HCT116 (cell line): ENCODE data around the gene KDM3B. TPM values are rescaled to one million over a fixed set of nuclear protein-coding genes. Genes with fewer than 3 reads are reported as not detected.

Source experiments
- ATAC-seq: fragments of 200-7000 bp; cut with Tn5 transposase; 2 replicates; pipeline ENCODE4 v1.9.1; 2020; ENCODE audit warnings: mild to moderate bottlenecking, moderate library complexity
- BruUV-seq: library from RNA; stranded (reverse); fragments of 400-500 nt; replicated peaks from 2 replicates; lab custom pipeline; 2021; lab: Mats Ljungman, UMichigan
- CTCF ChIA-PET: fragments of 300-600 bp; sonication (Branson Sonifier 250); formaldehyde crosslinking; loops from one replicate; lab custom pipeline; 2021; ENCODE audit warnings: antibody characterized with exemption; lab: Charles Lee
- POLR2A ChIA-PET: fragments of 300-600, 350-600 bp; sonication (Branson Sonifier 250); formaldehyde crosslinking; loops from one replicate; lab custom pipeline; 2021; ENCODE audit warnings: antibody characterized with exemption; lab: Charles Lee
- RAD21 ChIA-PET, 2 experiments: fragments of 300-600 bp; sonication (Branson Sonifier 250); formaldehyde crosslinking; loops; one replicate each; lab custom pipeline; 2023; ENCODE audit warnings: low total read pairs in 2 of 2; ENCODE audit not compliant: uncharacterized antibody in 2 of 2, unreplicated experiment in 2 of 2, low non-redundant PET in 1 of 2; lab: Charles Lee
- DNase-seq: peaks from one replicate; pipeline ENCODE4 v3.0.0-alpha.2; 2010; ENCODE audit warnings: low read depth, low spot score
- H2AFZ ChIP-seq: fragments of 200-600 bp; shearing (Covaris generic), sonication (generic); 2 replicates; pipeline ENCODE4 v1.6.1; 2017; ENCODE audit warnings: low read depth, mixed run types, mixed read lengths, antibody characterized with exemption, low read length; ENCODE audit not compliant: poor library complexity, severe bottlenecking
- H3K27ac ChIP-seq: 2 replicates; pipeline ENCODE4 v1.5.1; 2012; ENCODE audit warnings: low read depth, low read length
- H3K27me3 ChIP-seq: fragments of 200-600 bp; sonication (generic); 2 replicates; pipeline ENCODE4 v1.6.1; 2016; ENCODE audit warnings: mixed run types, low read length, mixed read lengths; ENCODE audit not compliant: insufficient read depth
- H3K36me3 ChIP-seq, 2 experiments: fragments of 200-500 bp in 1 of 2; fragments of 200-600 bp in 1 of 2; sonication (Bioruptor generic) in 1 of 2; sonication (generic) in 1 of 2; 2 replicates each; pipeline versions ENCODE4 v1.5.1 to v1.6.1; 2014 to 2016; ENCODE audit warnings: low read length in 2 of 2, inconsistent platforms in 1 of 2, mixed read lengths in 1 of 2, mixed run types in 1 of 2; ENCODE audit not compliant: insufficient read depth in 2 of 2, control insufficient read depth in 1 of 2
- H3K4me1 ChIP-seq, 2 experiments: fragments of 200-600 bp in 1 of 2; sonication (generic) in 1 of 2; 2 replicates each; pipeline versions ENCODE4 v1.5.1 to v1.6.1; 2012 to 2017; ENCODE audit warnings: low read length in 2 of 2, inconsistent platforms in 1 of 2, mild to moderate bottlenecking in 1 of 2, mixed read lengths in 1 of 2, mixed run types in 1 of 2, moderate library complexity in 1 of 2; ENCODE audit not compliant: insufficient read depth in 2 of 2, control insufficient read depth in 1 of 2
- H3K4me2 ChIP-seq: fragments of 200-600 bp; sonication (generic); 2 replicates; pipeline ENCODE4 v1.6.1; 2017; ENCODE audit warnings: mixed run types, low read length, mixed read lengths
- H3K4me3 ChIP-seq, 2 experiments: fragments of 200-600 bp in 1 of 2; sonication (generic) in 1 of 2; replicated peaks in 1 of 2; 2 replicates each; pipeline ENCODE4 v1.5.1; 2011 to 2016; ENCODE audit warnings: low read length in 2 of 2, control low read depth in 1 of 2, low read depth in 1 of 2, mild to moderate bottlenecking in 1 of 2, mixed read lengths in 1 of 2, mixed run types in 1 of 2
- H3K79me2 ChIP-seq: fragments of 200-600 bp; sonication (generic); 2 replicates; pipeline ENCODE4 v1.6.1; 2017; ENCODE audit warnings: mild to moderate bottlenecking, mixed run types, low read length, moderate library complexity, mixed read lengths; ENCODE audit not compliant: insufficient read depth
- H3K9ac ChIP-seq: fragments of 200-600 bp; sonication (generic); 2 replicates; pipeline ENCODE4 v1.6.1; 2016; ENCODE audit warnings: low read length, mixed read lengths
- H3K9me2 ChIP-seq: fragments of 200-600 bp; sonication (generic), shearing (Covaris generic); 2 replicates; pipeline ENCODE4 v1.6.1; 2017; ENCODE audit warnings: mixed run types, mild to moderate bottlenecking, moderate library complexity; ENCODE audit not compliant: insufficient read depth
- H3K9me3 ChIP-seq, 2 experiments: fragments of 200-500 bp in 1 of 2; fragments of 200-600 bp in 1 of 2; sonication (Bioruptor generic) in 1 of 2; sonication (generic) in 1 of 2; 2 replicates each; pipeline ENCODE4 v1.6.1; 2014 to 2017; ENCODE audit warnings: low read length in 2 of 2, mixed read lengths in 2 of 2, inconsistent platforms in 1 of 2, low read depth in 1 of 2, mild to moderate bottlenecking in 1 of 2, mixed run types in 1 of 2, moderate library complexity in 1 of 2; ENCODE audit not compliant: control insufficient read depth in 1 of 2, insufficient read depth in 1 of 2
- H4K20me1 ChIP-seq: fragments of 200-600 bp; sonication (generic), shearing (Covaris generic); 2 replicates; pipeline ENCODE4 v1.6.1; 2017; ENCODE audit warnings: mixed run types, mild to moderate bottlenecking, moderate library complexity; ENCODE audit not compliant: insufficient read depth
- ATF3 ChIP-seq: IDR thresholded peaks from 2 replicates; pipeline ENCODE4 v1.6.1; 2012
- CTCF ChIP-seq, 3 experiments: fragments of 200-600 bp in 1 of 3; sonication (generic) in 1 of 3; IDR thresholded peaks in 2 of 3; conservative IDR thresholded peaks in 1 of 3; 2 replicates each; pipeline ENCODE4 v1.5.1; 2012 to 2017; ENCODE audit warnings: low read depth in 2 of 3, low read length in 2 of 3, antibody characterized with exemption in 1 of 3, borderline replicate concordance in 1 of 3, control low read depth in 1 of 3, mild to moderate bottlenecking in 1 of 3, mixed read lengths in 1 of 3, mixed run types in 1 of 3, moderate library complexity in 1 of 3; ENCODE audit not compliant: insufficient read depth in 1 of 3
- EZH2 ChIP-seq: fragments of 200-600 bp; sonication (generic); IDR thresholded peaks from 2 replicates; pipeline ENCODE4 v1.6.1; 2017; ENCODE audit warnings: antibody characterized with exemption, mixed run types
- JUND ChIP-seq: IDR thresholded peaks from 2 replicates; pipeline ENCODE4 v1.6.1; 2012
- POLR2AphosphoS5 ChIP-seq: IDR thresholded peaks from 2 replicates; pipeline ENCODE4 v1.6.1; 2011; ENCODE audit warnings: mild to moderate bottlenecking, low read depth, low read length, moderate library complexity
- RAD21 ChIP-seq: IDR thresholded peaks from 2 replicates; pipeline ENCODE4 v1.6.1; 2012; ENCODE audit warnings: low read depth, mild to moderate bottlenecking
- SP1 ChIP-seq: IDR thresholded peaks from 2 replicates; pipeline ENCODE4 v1.6.1; 2012; ENCODE audit warnings: low read depth
- SRF ChIP-seq: IDR thresholded peaks from 2 replicates; pipeline ENCODE4 v1.6.1; 2012; ENCODE audit warnings: low read depth
- ZFX ChIP-seq: fragments of 450-650 bp; IDR thresholded peaks from 2 replicates; pipeline ENCODE4 v1.6.1; 2017
- ZNF274 ChIP-seq: fragments of 200-500 bp; sonication (Bioruptor generic); IDR thresholded peaks from 2 replicates; pipeline ENCODE4 v1.6.1; 2014; ENCODE audit warnings: mild to moderate bottlenecking, low read depth, low read length, inconsistent platforms
- intact Hi-C: fragments of 100-400 bp; cut with micrococcal nuclease; formaldehyde crosslinking; loops from 2 replicates; pipeline ENCODE4 v1.10.0; 2022
- total RNA-seq: library from RNA; stranded (reverse); gene quantifications from one replicate; pipeline ENCODE4 v1.2.1, GENCODE V29; 2021; ENCODE audit not compliant: unreplicated experiment
- TF ChIP-seq, protein P1 (sequence below): IDR thresholded peaks from 2 replicates; pipeline ENCODE4 v1.6.1; 2012; ENCODE audit warnings: low read depth

KDM3B gene
- total RNA-seq, 1 experiment from 2014 or later = 65.1 TPM

DNA sequence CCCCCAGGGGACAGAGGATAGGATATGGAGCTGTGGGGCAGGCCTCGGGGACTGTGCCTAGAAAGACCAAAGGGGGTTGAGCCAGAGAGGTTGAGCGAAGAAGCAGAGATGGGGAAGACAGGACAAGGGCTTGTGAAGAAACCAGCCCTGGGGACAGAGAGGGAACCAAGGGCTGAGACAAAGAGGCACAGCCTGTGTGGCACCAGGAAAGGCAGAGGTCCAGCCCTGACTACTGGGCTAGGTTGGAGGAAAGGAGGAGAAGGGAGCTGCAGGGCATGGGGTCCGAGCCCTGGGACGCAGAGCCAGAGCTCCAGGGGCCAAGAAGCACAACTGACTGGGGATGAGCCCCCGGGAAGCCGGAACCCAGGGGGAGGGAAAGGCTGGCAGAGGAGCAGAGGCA lies 95.6 kb downstream of the KDM3B start:
- Histone ChIP-seq H3K36me3 (no peaks in the 10 kb centered on the region), H3K27me3 (no peaks in the 10 kb centered on the region), H2AFZ (no peak overlapping the region), H3K9ac (no peak overlapping the region), H3K9me3 (no peaks in the 10 kb centered on the region), H3K4me2 (no peak overlapping the region), H3K4me1 (peaks cover 10 to 17% of the 10 kb centered on the region in 2 experiments), H3K9me2 (no peaks in the 10 kb centered on the region), H3K27ac (no peak overlapping the region), H4K20me1 (no peaks in the 10 kb centered on the region), H3K79me2 (no peaks in the 10 kb centered on the region), H3K4me3 (no peak overlapping the region)
- RAD21 ChIA-PET = no interaction called here
- ATAC-seq (no peak), DNase-seq (no peak)
- BruUV-seq = no TSS peak
- CTCF ChIA-PET = interaction anchor here (3.2 to 4.4 kb wide), 2 partner anchors 17 to 55 kb away, joined by 11 to 51 read pairs; partner anchors contain the start of gene EGR1
- intact Hi-C loops = no loop called here
- POLR2A ChIA-PET = no interaction called here
- no peak for TF ChIP-seq POLR2AphosphoS5
- no peak for TF ChIP-seq ZFX

GRCh38 chr5:138448481-138449398 lies 96.3 kb downstream of the KDM3B start:
- no TSS peak for BruUV-seq
- DNase-seq (no peak), ATAC-seq (no peak)
- H3K36me3 ChIP-seq = no peaks in the 10 kb centered on the region
- H3K4me2 ChIP-seq = 0 out of 2 replicates have a peak overlapping the region, but pooled peaks have one; percentile 72
- peaks cover 10 to 17% of the 10 kb centered on the region in 2 experiments for H3K4me1 ChIP-seq
- no peaks in the 10 kb centered on the region for H4K20me1 ChIP-seq
- TF ChIP-seq ZFX = no peak
- TF ChIP-seq EZH2 = no peak
- TF ChIP-seq, protein P1, sequence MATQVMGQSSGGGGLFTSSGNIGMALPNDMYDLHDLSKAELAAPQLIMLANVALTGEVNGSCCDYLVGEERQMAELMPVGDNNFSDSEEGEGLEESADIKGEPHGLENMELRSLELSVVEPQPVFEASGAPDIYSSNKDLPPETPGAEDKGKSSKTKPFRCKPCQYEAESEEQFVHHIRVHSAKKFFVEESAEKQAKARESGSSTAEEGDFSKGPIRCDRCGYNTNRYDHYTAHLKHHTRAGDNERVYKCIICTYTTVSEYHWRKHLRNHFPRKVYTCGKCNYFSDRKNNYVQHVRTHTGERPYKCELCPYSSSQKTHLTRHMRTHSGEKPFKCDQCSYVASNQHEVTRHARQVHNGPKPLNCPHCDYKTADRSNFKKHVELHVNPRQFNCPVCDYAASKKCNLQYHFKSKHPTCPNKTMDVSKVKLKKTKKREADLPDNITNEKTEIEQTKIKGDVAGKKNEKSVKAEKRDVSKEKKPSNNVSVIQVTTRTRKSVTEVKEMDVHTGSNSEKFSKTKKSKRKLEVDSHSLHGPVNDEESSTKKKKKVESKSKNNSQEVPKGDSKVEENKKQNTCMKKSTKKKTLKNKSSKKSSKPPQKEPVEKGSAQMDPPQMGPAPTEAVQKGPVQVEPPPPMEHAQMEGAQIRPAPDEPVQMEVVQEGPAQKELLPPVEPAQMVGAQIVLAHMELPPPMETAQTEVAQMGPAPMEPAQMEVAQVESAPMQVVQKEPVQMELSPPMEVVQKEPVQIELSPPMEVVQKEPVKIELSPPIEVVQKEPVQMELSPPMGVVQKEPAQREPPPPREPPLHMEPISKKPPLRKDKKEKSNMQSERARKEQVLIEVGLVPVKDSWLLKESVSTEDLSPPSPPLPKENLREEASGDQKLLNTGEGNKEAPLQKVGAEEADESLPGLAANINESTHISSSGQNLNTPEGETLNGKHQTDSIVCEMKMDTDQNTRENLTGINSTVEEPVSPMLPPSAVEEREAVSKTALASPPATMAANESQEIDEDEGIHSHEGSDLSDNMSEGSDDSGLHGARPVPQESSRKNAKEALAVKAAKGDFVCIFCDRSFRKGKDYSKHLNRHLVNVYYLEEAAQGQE = no peak
- TF ChIP-seq ATF3 = no peak
- TF ChIP-seq RAD21 = no peak
- TF ChIP-seq POLR2AphosphoS5 = no peak
- TF ChIP-seq SRF = no peak
- no peak for TF ChIP-seq ZNF274
- TF ChIP-seq SP1 = no peak
- TF ChIP-seq JUND = no peak
- no peak for TF ChIP-seq CTCF (IDR thresholded peaks at IDR 0.05 in 2 of 3, conservative IDR thresholded peaks at IDR 0.05 in 1 of 3; ENCODE audit: borderline replicate concordance in 1 of 3, insufficient read depth in 1 of 3, low read depth in 2 of 3, low read length in 2 of 3)
- ChIA-PET POLR2A (interaction anchor here (1.1 to 1.5 kb wide), 2 partner anchors 16 to 94 kb away, joined by 4 read pairs; partner anchors contain the start of genes EGR1 and ETF1), RAD21 (interaction anchor here in 1 of 2 experiments (0.6 kb wide), 1 partner anchor 23 kb away, joined by 5 read pairs; no protein-coding TSS in a partner anchor), CTCF (interaction anchor here (1.1 to 4.4 kb wide), 4 partner anchors 16 to 55 kb away, joined by 3 to 51 read pairs (median 7); partner anchors contain the start of gene EGR1)
- no peaks in the 10 kb centered on the region for H3K27me3 ChIP-seq
- no peaks in the 10 kb centered on the region for H3K79me2 ChIP-seq
- no peak overlapping the region for H3K27ac ChIP-seq
- intact Hi-C loops = no loop called here
- no peak overlapping the region for H2AFZ ChIP-seq
- no peak overlapping the region for H3K4me3 ChIP-seq
- no peaks in the 10 kb centered on the region for H3K9me3 ChIP-seq
- H3K9me2 ChIP-seq = no peaks in the 10 kb centered on the region
- H3K9ac ChIP-seq = no peak overlapping the region
